ENCODE data around the gene LIMA1. TPM values are rescaled to one million over a fixed set of nuclear protein-coding genes. Genes with fewer than 3 reads are reported as not detected.

LIMA1 gene
- total and polyA plus RNA-seq, 5 donors from 2014 or later = 14.3 to 19.3 (median 18.6) TPM

DNA sequence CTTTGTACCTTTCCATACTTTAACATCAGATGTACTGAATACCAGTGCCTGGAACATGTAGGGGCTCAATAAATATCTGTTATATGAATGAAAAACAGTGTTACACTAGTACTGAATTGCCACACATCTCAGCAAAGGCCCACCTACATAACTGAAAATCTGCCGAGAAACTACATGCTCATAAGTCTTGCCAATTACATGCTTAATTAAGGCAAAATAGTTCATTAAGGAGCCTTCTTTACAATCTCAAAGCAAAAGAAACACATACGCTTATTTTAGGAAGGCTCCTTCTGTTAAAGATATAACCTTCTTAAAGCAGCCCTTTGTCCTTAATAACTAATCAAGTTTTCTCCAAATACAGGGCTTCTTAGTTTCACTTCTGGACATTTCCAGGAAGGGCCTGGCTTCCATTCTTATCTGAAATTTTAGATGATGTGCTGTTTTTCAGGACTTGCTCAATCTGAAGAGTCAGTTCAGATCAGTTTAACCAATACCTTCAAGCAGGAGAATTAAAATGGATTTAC, 11.5 kb downstream of the LIMA1 start:
- Mint-ChIP-seq H3K9me3 (no peaks in the 10 kb centered on the region), H3K27ac (no peak overlapping the region)
- ATAC-seq (ENCODE audit: low read depth in 2 of 2) = no peak

DNA sequence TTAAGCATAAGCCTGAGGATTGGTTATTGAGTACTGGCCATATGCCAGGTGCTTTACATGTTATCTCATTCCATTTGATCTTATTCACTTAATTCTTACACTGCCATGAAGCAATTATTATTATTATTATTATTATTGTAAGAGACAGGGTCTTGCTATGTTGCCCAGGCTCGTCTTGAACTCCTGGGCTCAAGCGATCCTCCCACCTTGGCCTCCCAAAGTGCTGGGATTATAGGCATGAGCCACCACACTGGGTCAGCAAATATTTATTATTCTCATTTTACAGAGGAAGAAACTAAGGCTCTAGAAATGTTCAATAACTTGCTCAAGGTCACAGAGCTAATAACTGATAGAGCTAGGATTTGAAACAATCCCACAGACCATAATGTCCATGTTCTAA, 14.8 kb downstream of the LIMA1 start:
- H3K27me3 Mint-ChIP-seq = no peaks in the 10 kb centered on the region
- peaks cover 3% of the 10 kb centered on the region for H3K36me3 Mint-ChIP-seq
- Histone ChIP-seq H3K27me3 (ENCODE audit: control insufficient read depth, insufficient read depth, low read length) (no peaks in the 10 kb centered on the region), H3K4me3 (ENCODE audit: low read depth, low read length) (no peak overlapping the region), H3K27ac (ENCODE audit: insufficient read depth, low read length, poor library complexity, severe bottlenecking) (no peak overlapping the region), H3K9me3 (ENCODE audit: control insufficient read depth in 2 of 2, low read length in 2 of 2) (no peaks in the 10 kb centered on the region), H3K4me1 (ENCODE audit: control insufficient read depth, insufficient read depth, low read length, poor library complexity, severe bottlenecking) (no peaks in the 10 kb centered on the region), H3K36me3 (ENCODE audit: control insufficient read depth, insufficient read depth, low read length) (no peaks in the 10 kb centered on the region)
- H3K4me1 Mint-ChIP-seq = peaks cover 0 to 1% (median 0%) of the 10 kb centered on the region in 4 donors
- no peaks in the 10 kb centered on the region for H3K9me3 Mint-ChIP-seq
- no peak overlapping the region for H3K27ac Mint-ChIP-seq
- DNase-seq (no peak), ATAC-seq (ENCODE audit: low read depth in 2 of 2) (no peak)
- H3K4me3 Mint-ChIP-seq = no peak overlapping the region

More for the DNA sequence above, 11.5 kb downstream of the LIMA1 start:
- Histone ChIP-seq H3K4me1 (ENCODE audit: control insufficient read depth, insufficient read depth, low read length, poor library complexity, severe bottlenecking) (no peaks in the 10 kb centered on the region), H3K36me3 (ENCODE audit: control insufficient read depth, insufficient read depth, low read length) (no peaks in the 10 kb centered on the region), H3K27ac (ENCODE audit: insufficient read depth, low read length, poor library complexity, severe bottlenecking) (no peak overlapping the region), H3K27me3 (ENCODE audit: control insufficient read depth, insufficient read depth, low read length) (no peaks in the 10 kb centered on the region), H3K9me3 (ENCODE audit: control insufficient read depth in 2 of 2, low read length in 2 of 2) (no peaks in the 10 kb centered on the region), H3K4me3 (ENCODE audit: low read depth, low read length) (no peak overlapping the region)
- DNase-seq = no peak
- H3K4me3 Mint-ChIP-seq = no peak overlapping the region
- peaks cover under 1% of the 10 kb centered on the region for H3K27me3 Mint-ChIP-seq
- H3K36me3 Mint-ChIP-seq = no peaks in the 10 kb centered on the region
- peaks cover 0 to 7% (median 2%) of the 10 kb centered on the region in 4 donors for H3K4me1 Mint-ChIP-seq

DNA sequence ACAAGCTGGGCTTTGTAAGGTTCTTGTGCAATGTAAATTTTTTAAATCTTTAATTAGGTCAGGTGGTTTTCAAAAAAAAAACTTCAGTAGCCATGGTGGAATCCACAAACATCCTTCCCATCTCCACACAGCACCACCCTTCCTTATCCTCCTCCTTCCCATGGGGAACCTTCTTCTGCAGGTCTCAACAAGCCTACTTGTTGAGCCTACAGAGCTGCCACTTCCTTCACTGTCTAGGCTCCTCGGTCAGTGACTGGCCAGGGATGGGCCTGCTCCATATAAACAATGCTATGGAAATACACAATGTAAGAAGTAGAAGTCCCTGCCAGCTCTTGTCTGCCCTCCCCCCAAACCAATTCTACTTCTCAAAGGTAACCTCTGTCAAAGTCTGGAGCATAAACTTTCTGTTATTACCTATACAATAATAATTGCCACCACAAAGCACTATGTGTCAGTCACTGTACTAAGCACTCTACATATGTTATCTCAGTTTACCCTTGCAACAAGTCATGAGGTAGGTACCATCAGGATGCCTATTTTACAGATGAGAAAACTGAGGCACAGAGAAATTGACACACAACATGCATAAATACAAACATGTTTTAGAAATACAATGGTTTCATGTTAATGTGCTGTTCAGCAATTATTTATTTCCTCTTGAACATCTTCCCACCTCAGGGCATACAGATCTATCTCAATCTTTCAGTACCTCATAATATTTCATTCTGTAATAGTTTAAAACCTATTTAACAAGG, 17.4 kb downstream of the LIMA1 start:
- H3K36me3 ChIP-seq (ENCODE audit: control insufficient read depth, insufficient read depth, low read length) = no peaks in the 10 kb centered on the region
- DNase-seq (no peak), ATAC-seq (ENCODE audit: low read depth in 2 of 2) (no peak)
- no peaks in the 10 kb centered on the region for H3K4me1 ChIP-seq (ENCODE audit: control insufficient read depth, insufficient read depth, low read length, poor library complexity, severe bottlenecking)
- Mint-ChIP-seq H3K36me3 (peaks cover 3% of the 10 kb centered on the region), H3K27me3 (peaks cover 7% of the 10 kb centered on the region), H3K27ac (peak overlapping the region in 1 of 3 donors; percentile 7), H3K4me1 (peaks cover 0 to 1% (median 0%) of the 10 kb centered on the region in 4 donors), H3K9me3 (no peaks in the 10 kb centered on the region), H3K4me3 (no peak overlapping the region)
- H3K9me3 ChIP-seq (ENCODE audit: control insufficient read depth in 2 of 2, low read length in 2 of 2) = no peaks in the 10 kb centered on the region
- H3K27ac ChIP-seq (ENCODE audit: insufficient read depth, low read length, poor library complexity, severe bottlenecking) = no peak overlapping the region
- H3K27me3 ChIP-seq (ENCODE audit: control insufficient read depth, insufficient read depth, low read length) = no peaks in the 10 kb centered on the region
- no peak overlapping the region for H3K4me3 ChIP-seq (ENCODE audit: low read depth, low read length)

DNA sequence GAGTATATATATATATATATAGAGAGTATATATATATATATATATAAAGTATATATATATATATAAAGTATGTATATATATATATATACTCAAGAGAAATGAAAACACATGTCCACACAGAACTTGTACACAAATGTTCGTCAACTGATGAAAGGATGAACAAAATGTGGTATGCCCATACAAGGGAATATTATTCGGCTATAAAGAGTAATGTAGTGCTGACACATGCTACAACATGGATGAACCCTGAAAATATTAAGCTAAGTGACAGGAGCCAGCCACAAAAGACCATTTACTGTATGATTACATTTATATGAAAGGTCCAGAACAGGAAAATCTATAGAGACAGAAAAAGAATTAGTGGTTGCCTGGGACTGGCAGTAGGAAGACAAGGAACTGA, 19.5 kb downstream of the LIMA1 start:
- H3K27me3 Mint-ChIP-seq = peaks cover 11% of the 10 kb centered on the region
- Histone ChIP-seq H3K27ac (ENCODE audit: insufficient read depth, low read length, poor library complexity, severe bottlenecking) (no peak overlapping the region), H3K9me3 (ENCODE audit: control insufficient read depth in 2 of 2, low read length in 2 of 2) (no peaks in the 10 kb centered on the region), H3K27me3 (ENCODE audit: control insufficient read depth, insufficient read depth, low read length) (no peaks in the 10 kb centered on the region), H3K4me3 (ENCODE audit: low read depth, low read length) (no peak overlapping the region), H3K36me3 (ENCODE audit: control insufficient read depth, insufficient read depth, low read length) (no peaks in the 10 kb centered on the region), H3K4me1 (ENCODE audit: control insufficient read depth, insufficient read depth, low read length, poor library complexity, severe bottlenecking) (no peaks in the 10 kb centered on the region)
- DNase-seq (no peak), ATAC-seq (ENCODE audit: low read depth in 2 of 2) (no peak)
- peaks cover 3% of the 10 kb centered on the region for H3K36me3 Mint-ChIP-seq
- no peaks in the 10 kb centered on the region for H3K9me3 Mint-ChIP-seq
- H3K4me1 Mint-ChIP-seq = peaks cover 0 to 1% (median 0%) of the 10 kb centered on the region in 4 donors
- H3K27ac Mint-ChIP-seq = no peak overlapping the region
- no peak overlapping the region for H3K4me3 Mint-ChIP-seq

DNA sequence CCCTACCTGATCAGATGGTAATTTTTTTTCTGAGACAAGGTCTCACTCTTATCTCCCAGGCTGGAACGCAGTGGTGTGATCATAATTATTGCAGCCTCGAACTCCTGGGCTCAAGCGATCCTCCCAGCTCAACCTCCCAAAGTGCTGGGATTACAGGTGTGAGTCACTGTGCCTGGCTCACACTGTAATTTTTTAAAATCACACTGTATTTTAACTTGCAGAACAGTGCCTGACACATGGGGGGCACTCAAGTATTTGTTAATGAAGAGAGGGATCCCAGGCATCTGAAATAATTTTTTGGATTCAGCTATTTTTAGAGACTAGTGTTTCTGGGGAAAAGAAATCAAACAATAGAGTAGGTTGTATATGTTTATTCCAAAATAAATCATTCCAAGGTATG, 21.7 kb downstream of the LIMA1 start:
- H3K27me3 Mint-ChIP-seq = peaks cover 11% of the 10 kb centered on the region
- ATAC-seq (ENCODE audit: low read depth in 2 of 2) (no peak), DNase-seq (no peak)
- Histone ChIP-seq H3K9me3 (ENCODE audit: control insufficient read depth in 2 of 2, low read length in 2 of 2) (no peaks in the 10 kb centered on the region), H3K27ac (ENCODE audit: insufficient read depth, low read length, poor library complexity, severe bottlenecking) (no peak overlapping the region), H3K36me3 (ENCODE audit: control insufficient read depth, insufficient read depth, low read length) (no peaks in the 10 kb centered on the region), H3K4me3 (ENCODE audit: low read depth, low read length) (no peak overlapping the region), H3K27me3 (ENCODE audit: control insufficient read depth, insufficient read depth, low read length) (no peaks in the 10 kb centered on the region), H3K4me1 (ENCODE audit: control insufficient read depth, insufficient read depth, low read length, poor library complexity, severe bottlenecking) (no peaks in the 10 kb centered on the region)
- peak overlapping the region in 1 of 3 donors; percentile 62 for H3K27ac Mint-ChIP-seq
- H3K9me3 Mint-ChIP-seq = no peaks in the 10 kb centered on the region
- H3K4me1 Mint-ChIP-seq = peaks cover 0 to 1% (median 0%) of the 10 kb centered on the region in 4 donors
- H3K4me3 Mint-ChIP-seq = no peak overlapping the region
- peaks cover 3% of the 10 kb centered on the region for H3K36me3 Mint-ChIP-seq

DNA sequence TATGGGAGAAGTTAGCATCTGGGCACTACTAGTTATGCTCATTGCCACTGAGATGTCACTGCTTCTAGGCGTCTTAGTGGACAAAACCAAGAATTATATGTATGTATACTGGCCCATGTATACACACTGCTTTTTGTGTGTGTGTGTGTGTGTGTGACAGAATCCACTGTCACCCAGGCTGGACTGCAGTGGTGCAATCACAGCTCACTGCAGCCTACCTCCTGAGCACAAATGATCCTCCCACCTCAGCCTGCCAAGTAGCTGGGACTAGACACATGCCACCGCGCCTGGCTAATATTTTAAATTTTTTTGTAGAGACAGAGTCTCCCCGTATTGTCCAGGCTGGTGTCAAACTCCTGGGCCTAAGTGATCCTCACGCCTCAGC, 25.2 kb downstream of the LIMA1 start:
- no peaks in the 10 kb centered on the region for H3K36me3 ChIP-seq (ENCODE audit: control insufficient read depth, insufficient read depth, low read length)
- H3K4me3 ChIP-seq (ENCODE audit: low read depth, low read length) = no peak overlapping the region
- ATAC-seq (ENCODE audit: low read depth in 2 of 2) (no peak), DNase-seq (no peak)
- H3K4me1 ChIP-seq (ENCODE audit: control insufficient read depth, insufficient read depth, low read length, poor library complexity, severe bottlenecking) = no peaks in the 10 kb centered on the region
- Mint-ChIP-seq H3K4me3 (no peak overlapping the region), H3K27ac (no peak overlapping the region), H3K4me1 (peaks cover 0 to 6% (median 3%) of the 10 kb centered on the region in 4 donors), H3K36me3 (no peaks in the 10 kb centered on the region), H3K27me3 (peaks cover 11% of the 10 kb centered on the region), H3K9me3 (no peaks in the 10 kb centered on the region)
- H3K27ac ChIP-seq (ENCODE audit: insufficient read depth, low read length, poor library complexity, severe bottlenecking) = no peak overlapping the region
- no peaks in the 10 kb centered on the region for H3K9me3 ChIP-seq (ENCODE audit: control insufficient read depth in 2 of 2, low read length in 2 of 2)
- H3K27me3 ChIP-seq (ENCODE audit: control insufficient read depth, insufficient read depth, low read length) = no peaks in the 10 kb centered on the region

DNA sequence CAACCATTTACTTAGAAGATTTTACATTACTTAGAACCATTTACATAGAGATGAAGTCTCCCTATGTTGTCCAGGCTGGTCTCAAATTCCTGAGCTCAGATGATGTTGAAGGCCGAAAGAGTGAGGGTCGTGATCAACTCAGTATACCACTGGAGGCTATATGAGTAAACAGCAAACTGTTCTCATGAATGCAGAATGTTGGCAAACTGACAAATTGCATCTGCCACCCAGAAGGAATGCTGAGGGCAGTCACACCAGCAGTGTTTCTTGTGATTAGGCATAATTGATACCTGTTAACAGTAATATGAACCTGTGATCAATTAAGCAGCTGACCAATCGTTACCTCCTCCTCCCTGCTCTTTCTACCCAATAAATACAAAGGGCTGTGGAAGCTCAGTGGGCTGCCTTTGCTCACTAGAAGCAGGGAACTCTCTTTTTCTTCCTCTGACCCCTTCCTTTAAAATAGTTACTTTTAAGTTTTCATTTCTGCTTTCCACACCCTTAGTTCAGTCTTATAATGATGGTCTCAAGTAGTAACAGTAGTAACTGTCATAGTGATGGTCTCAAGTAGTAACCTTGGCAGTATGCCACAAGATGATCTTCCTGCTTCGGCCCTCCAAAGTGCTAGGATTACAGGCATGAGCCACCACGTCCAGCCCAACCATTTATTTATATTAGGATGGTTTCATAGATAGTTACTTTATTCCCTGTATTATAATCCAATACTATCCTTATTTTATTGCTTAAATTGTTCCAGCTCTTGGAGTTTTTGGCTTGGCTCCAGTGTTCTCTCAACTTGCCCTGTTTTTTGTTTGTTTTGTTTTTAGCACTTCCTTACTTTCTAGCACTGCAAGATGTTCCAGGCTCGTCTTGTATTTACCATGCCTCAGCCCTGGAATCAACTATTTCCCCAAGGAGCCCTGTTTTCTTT, 25.8 kb downstream of the LIMA1 start:
- no peak overlapping the region for H3K27ac ChIP-seq (ENCODE audit: insufficient read depth, low read length, poor library complexity, severe bottlenecking)
- peaks cover 11% of the 10 kb centered on the region for H3K27me3 Mint-ChIP-seq
- no peak overlapping the region for H3K4me3 Mint-ChIP-seq
- no peaks in the 10 kb centered on the region for H3K4me1 ChIP-seq (ENCODE audit: control insufficient read depth, insufficient read depth, low read length, poor library complexity, severe bottlenecking)
- DNase-seq (no peak), ATAC-seq (ENCODE audit: low read depth in 2 of 2) (no peak)
- no peaks in the 10 kb centered on the region for H3K27me3 ChIP-seq (ENCODE audit: control insufficient read depth, insufficient read depth, low read length)
- H3K9me3 ChIP-seq (ENCODE audit: control insufficient read depth in 2 of 2, low read length in 2 of 2) = no peaks in the 10 kb centered on the region
- peak overlapping the region in 1 of 3 donors; percentile 18 for H3K27ac Mint-ChIP-seq
- no peaks in the 10 kb centered on the region for H3K36me3 ChIP-seq (ENCODE audit: control insufficient read depth, insufficient read depth, low read length)
- no peaks in the 10 kb centered on the region for H3K9me3 Mint-ChIP-seq
- peaks cover 3 to 6% (median 4%) of the 10 kb centered on the region in 4 donors for H3K4me1 Mint-ChIP-seq
- no peaks in the 10 kb centered on the region for H3K36me3 Mint-ChIP-seq
- H3K4me3 ChIP-seq (ENCODE audit: low read depth, low read length) = no peak overlapping the region

Measured in CD4-positive, CD25-positive, alpha-beta regulatory T cell (primary cell).